Ovary (tissue), 9 donors: Measurements from ENCODE around the gene DHX32. TPM values are rescaled to one million over a fixed set of nuclear protein-coding genes. Genes with fewer than 3 reads are reported as not detected.

Experiments
- DNase-seq, 5 donors: peaks; one replicate each; pipeline ENCODE4 v3.0.0-alpha.2; 2019 to 2020
- H3K27ac ChIP-seq, 2 donors: fragments of 200-600 bp; one replicate each; pipeline versions ENCODE4 v1.5.1 to v1.8.0; 2019 to 2022
- H3K27me3 ChIP-seq: fragments of 200-600 bp; one replicate; pipeline ENCODE4 v1.8.0; 2022
- H3K36me3 ChIP-seq: fragments of 200-600 bp; sonication (generic); one replicate; pipeline ENCODE4 v1.5.1; 2019
- H3K4me1 ChIP-seq: one replicate; pipeline ENCODE4 v1.8.1; 2013; ENCODE audit warnings: mild to moderate bottlenecking, moderate library complexity; ENCODE audit not compliant: insufficient read depth
- H3K4me3 ChIP-seq: fragments of 200-600 bp; sonication (generic); one replicate; pipeline ENCODE4 v1.5.1; 2017
- H3K9me3 ChIP-seq, 2 donors: fragments of 200-600 bp in 1 of 2; sonication (generic) in 1 of 2; one replicate each; pipeline versions ENCODE4 v1.5.1 to v1.8.1; 2013 to 2019; ENCODE audit warnings: mild to moderate bottlenecking in 1 of 2, moderate library complexity in 1 of 2
- EP300 ChIP-seq: sonication (generic); formaldehyde crosslinking; IDR thresholded peaks from one replicate; pipeline ENCODE4 v1.6.1; 2017; ENCODE audit warnings: antibody characterized with exemption
- POLR2A ChIP-seq: fragments of 450-650 bp; IDR thresholded peaks from one replicate; pipeline ENCODE4 v1.6.1; 2017; ENCODE audit warnings: antibody characterized with exemption, mild to moderate bottlenecking, moderate library complexity
- WGBS, 3 donors: extraction: QIAGEN DNeasy Blood & Tissue Kit in 1 of 3; methylation state at CpG; one replicate each; pipeline versions ENCODE4 v1.1.5 to v1.1.7; 2013 to 2017; 5-methylcytosine and 5-hydroxymethylcytosine counted together
- intact Hi-C, 4 donors: fragments of 100-400 bp; cut with DNase I; formaldehyde crosslinking; loops; one replicate each; pipeline versions ENCODE4 v1.11.0 to v1.15.1; 2022 to 2023
- polyA plus RNA-seq, 2 donors: library from polyadenylated mRNA; stranded (reverse); fragments of 200-250 nt in 1 of 2; fragments of 350-450 nt in 1 of 2; fragmentation: Illumina TruSeq in 1 of 2; extraction: RNeasy Lipid Tissue Mini Kit (QIAGEN cat#74804) in 1 of 2; gene quantifications; one replicate each; pipeline ENCODE4 v1.2.3, GENCODE V29; 2013 to 2014
- total RNA-seq, 7 donors: library from RNA; depleted of rRNA in 2 of 7; stranded (reverse); fragments of >200 nt in 2 of 7; fragmentation: NEBNext Ultra II Directional in 3 of 7; extraction: Animal tissue kit (Norgen Biotek cat#: 25700) in 3 of 7; gene quantifications; one replicate each; pipeline versions ENCODE4 v1.1.0 to v1.2.4, GENCODE V29; 2016 to 2023
- TF ChIP-seq, protein P1 (sequence below), 3 donors: fragments of 450-650 bp in 2 of 3; fragments of 200-600 bp in 1 of 3; IDR thresholded peaks; one replicate each; pipeline versions ENCODE4 v1.5.1 to v1.8.0; 2016 to 2022; ENCODE audit warnings: antibody characterized with exemption in 3 of 3, mild to moderate bottlenecking in 1 of 3
- donor health status: DM: no; HTN: no; CAD: no; lungs with moderate emphysema.
- donor health status: DM: no; HTN: no; CAD: no.
- donor health status: Bipolar disorder and iron deficiency.
- donor health status: DM: yes; HTN: yes; CAD: no.
- donor health status: DM: no; HTN: no; CAD: no.
- donor health status: DM: yes; HTN: yes; CAD: no.

Gene DHX32
- total and polyA plus RNA-seq, 9 donors, result 17.1 to 36.5 (median 32.6) TPM

DNA sequence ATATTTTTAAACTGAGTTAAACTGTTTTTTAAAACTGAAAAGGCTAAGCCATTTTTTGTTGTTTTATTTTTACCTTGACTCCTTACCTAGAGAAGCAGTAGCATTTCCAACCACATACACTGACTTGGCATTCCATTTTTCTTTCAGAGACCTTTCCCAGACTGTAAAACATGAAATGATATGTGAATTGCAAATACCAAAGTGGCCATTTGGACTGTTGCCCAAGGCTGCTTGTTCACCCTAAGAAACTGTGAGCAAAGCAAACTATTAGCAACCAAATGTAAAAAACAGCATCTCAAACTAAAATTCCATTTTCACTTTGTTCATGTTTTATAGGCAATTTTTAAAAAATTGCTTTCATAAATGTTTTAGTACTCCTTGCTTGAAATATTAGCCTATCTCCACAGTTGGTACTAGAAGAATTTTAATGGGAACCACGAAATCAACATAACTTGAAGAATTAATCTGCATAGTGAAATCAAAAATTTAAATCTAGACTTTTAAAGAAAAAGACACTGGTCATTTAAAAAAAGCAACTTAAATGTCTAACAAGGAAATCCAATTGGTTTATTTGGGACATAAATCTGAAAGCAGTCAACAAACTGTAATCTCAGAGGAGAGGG is 68.9 kb downstream of the DHX32 start:
- H3K27me3 ChIP-seq, result no peaks in the 10 kb centered on the region
- H3K4me3 ChIP-seq, result no peak overlapping the region
- peaks cover 2% of the 10 kb centered on the region for H3K4me1 ChIP-seq
- TF ChIP-seq EP300 (no peak), POLR2A (no peak)
- TF ChIP-seq, protein P1, sequence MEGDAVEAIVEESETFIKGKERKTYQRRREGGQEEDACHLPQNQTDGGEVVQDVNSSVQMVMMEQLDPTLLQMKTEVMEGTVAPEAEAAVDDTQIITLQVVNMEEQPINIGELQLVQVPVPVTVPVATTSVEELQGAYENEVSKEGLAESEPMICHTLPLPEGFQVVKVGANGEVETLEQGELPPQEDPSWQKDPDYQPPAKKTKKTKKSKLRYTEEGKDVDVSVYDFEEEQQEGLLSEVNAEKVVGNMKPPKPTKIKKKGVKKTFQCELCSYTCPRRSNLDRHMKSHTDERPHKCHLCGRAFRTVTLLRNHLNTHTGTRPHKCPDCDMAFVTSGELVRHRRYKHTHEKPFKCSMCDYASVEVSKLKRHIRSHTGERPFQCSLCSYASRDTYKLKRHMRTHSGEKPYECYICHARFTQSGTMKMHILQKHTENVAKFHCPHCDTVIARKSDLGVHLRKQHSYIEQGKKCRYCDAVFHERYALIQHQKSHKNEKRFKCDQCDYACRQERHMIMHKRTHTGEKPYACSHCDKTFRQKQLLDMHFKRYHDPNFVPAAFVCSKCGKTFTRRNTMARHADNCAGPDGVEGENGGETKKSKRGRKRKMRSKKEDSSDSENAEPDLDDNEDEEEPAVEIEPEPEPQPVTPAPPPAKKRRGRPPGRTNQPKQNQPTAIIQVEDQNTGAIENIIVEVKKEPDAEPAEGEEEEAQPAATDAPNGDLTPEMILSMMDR (IDR thresholded peaks at IDR 0.05), result no peak
- 13 to 32% (median 17%) methylated on average over 1 of the region's 1 CpG for WGBS, 3 donors
- intact Hi-C loops, result no loop called here
- H3K36me3 ChIP-seq, result no peaks in the 10 kb centered on the region
- no peaks in the 10 kb centered on the region for H3K9me3 ChIP-seq
- DNase-seq, result peak in 3 of 5 donors; percentile 42 to 77 (median 47)
- H3K27ac ChIP-seq, result no peak overlapping the region

DNA sequence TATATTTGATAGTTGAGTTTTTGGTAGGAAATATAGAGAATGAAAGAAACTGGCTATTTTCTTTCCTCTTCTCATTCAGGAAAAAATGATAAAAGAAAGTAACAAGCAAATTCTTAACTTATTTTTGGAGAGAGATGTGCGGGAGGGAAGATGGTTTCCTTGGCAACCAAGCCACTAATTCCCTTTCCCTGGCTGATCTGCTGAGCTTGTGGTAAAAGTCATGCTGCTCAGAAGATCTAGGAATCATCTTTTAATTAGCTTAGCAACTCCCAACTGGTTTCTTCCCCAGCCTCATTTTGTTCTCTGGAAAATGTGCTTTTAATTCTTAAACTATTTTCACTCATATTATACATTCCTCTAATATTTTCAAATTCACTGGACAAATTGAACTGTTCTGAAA is 69.8 kb downstream of the DHX32 start:
- H3K4me1 ChIP-seq, result peaks cover 2% of the 10 kb centered on the region
- no peak for DNase-seq
- H3K4me3 ChIP-seq, result no peak overlapping the region
- no peaks in the 10 kb centered on the region for H3K27me3 ChIP-seq
- H3K9me3 ChIP-seq, result no peaks in the 10 kb centered on the region
- no peak for TF ChIP-seq EP300
- TF ChIP-seq, protein P1 (IDR thresholded peaks at IDR 0.05), result no peak
- no peak for TF ChIP-seq POLR2A
- H3K36me3 ChIP-seq, result no peaks in the 10 kb centered on the region
- intact Hi-C loops, result no loop called here
- no peak overlapping the region for H3K27ac ChIP-seq
- 13 to 20% (median 13%) methylated on average over 1 of the region's 1 CpG for WGBS, 3 donors

DNA sequence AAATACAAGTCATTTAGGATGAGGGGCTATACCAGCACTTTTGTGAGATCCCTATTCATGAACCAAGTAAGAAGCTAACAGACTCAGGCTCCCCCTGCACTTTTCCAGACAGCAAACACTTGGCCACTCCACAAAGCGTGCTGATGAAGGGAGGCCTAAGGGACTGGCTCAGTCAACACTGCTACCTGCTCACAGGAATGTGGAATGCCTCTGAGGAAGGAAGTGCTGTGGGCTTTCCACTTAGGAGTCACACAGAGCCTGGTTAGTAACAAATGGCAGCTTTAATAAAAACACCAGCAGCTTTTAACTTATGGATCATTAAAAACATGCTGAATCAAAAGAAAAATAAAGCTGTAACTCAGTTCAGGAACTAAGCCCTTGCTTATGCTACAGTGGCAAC is 73.0 kb downstream of the DHX32 start:
- H3K27ac ChIP-seq, result no peak overlapping the region
- intact Hi-C loops, result no loop called here
- H3K27me3 ChIP-seq, result no peaks in the 10 kb centered on the region
- no peaks in the 10 kb centered on the region for H3K9me3 ChIP-seq
- no peak overlapping the region for H3K4me3 ChIP-seq
- peaks cover 1% of the 10 kb centered on the region for H3K4me1 ChIP-seq
- TF ChIP-seq, protein P1 (IDR thresholded peaks at IDR 0.05), result no peak
- TF ChIP-seq EP300, result no peak
- TF ChIP-seq POLR2A, result no peak
- WGBS, 3 donors, result 96 to 100% (median 98%) methylated on average over 1 of the region's 1 CpG
- no peaks in the 10 kb centered on the region for H3K36me3 ChIP-seq
- no peak for DNase-seq

DNA sequence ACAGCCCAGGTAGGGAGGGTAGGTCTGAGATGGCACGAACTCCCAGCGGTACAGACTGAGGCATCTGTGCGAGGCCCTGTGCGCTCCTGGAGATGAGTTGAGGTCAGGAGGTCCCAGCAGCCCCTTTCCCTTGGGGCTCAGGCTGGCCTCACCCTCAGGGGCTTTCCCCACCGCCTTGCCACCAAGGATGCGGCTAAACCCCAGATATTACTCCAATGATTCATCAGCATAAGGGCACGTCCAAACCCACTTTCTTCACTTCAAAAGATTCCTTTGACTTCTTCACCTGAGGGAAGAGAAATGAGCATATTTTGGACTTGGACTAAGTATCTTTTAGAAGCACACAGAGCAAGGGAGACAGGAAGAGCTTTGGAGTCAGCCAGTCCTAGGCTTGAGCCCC is 78.4 kb downstream of the DHX32 start:
- no peak overlapping the region for H3K27ac ChIP-seq
- no peaks in the 10 kb centered on the region for H3K36me3 ChIP-seq
- 94 to 96% (median 96%) methylated on average over 7 of the region's 7 CpGs for WGBS, 3 donors
- no peaks in the 10 kb centered on the region for H3K27me3 ChIP-seq
- H3K4me1 ChIP-seq, result peaks cover 1% of the 10 kb centered on the region
- H3K4me3 ChIP-seq, result no peak overlapping the region
- no peak for DNase-seq
- no peaks in the 10 kb centered on the region for H3K9me3 ChIP-seq
- intact Hi-C loops, result no loop called here
- TF ChIP-seq EP300 (no peak), POLR2A (no peak)
- TF ChIP-seq, protein P1 (IDR thresholded peaks at IDR 0.05), result no peak
